Activated naive CD8-positive, alpha-beta T cell treated with anti-CD3 and anti-CD28 coated beads for 36 hours (primary cell): ENCODE measurements around the gene MTCH1. TPM values are rescaled to one million over a fixed set of nuclear protein-coding genes. Genes with fewer than 3 reads are reported as not detected.

Experiments used
- DNase-seq: peaks from one replicate; pipeline ENCODE4 v3.0.0; 2021
- H3K27ac Mint-ChIP-seq: one replicate; pipeline ENCODE4 v1.8.0; 2022; ENCODE audit warnings: mild to moderate bottlenecking, moderate library complexity, mixed read lengths
- H3K27me3 Mint-ChIP-seq: one replicate; pipeline ENCODE4 v1.8.0; 2022; ENCODE audit warnings: mild to moderate bottlenecking, mixed read lengths
- H3K36me3 Mint-ChIP-seq: one replicate; pipeline ENCODE4 v1.8.0; 2021; ENCODE audit warnings: mild to moderate bottlenecking, mixed read lengths
- H3K4me1 Mint-ChIP-seq: one replicate; pipeline ENCODE4 v1.8.0; 2021; ENCODE audit warnings: mixed read lengths
- H3K4me3 Mint-ChIP-seq: one replicate; pipeline ENCODE4 v1.8.0; 2022; ENCODE audit warnings: mild to moderate bottlenecking, moderate library complexity, mixed read lengths
- H3K9me3 Mint-ChIP-seq: one replicate; pipeline ENCODE4 v1.8.0; 2022; ENCODE audit warnings: mixed read lengths
- total RNA-seq, 2 experiments: library from RNA; stranded (reverse); gene quantifications; one replicate each; pipeline ENCODE4 v1.2.3, GENCODE V29; 2021

Gene MTCH1, protein sequence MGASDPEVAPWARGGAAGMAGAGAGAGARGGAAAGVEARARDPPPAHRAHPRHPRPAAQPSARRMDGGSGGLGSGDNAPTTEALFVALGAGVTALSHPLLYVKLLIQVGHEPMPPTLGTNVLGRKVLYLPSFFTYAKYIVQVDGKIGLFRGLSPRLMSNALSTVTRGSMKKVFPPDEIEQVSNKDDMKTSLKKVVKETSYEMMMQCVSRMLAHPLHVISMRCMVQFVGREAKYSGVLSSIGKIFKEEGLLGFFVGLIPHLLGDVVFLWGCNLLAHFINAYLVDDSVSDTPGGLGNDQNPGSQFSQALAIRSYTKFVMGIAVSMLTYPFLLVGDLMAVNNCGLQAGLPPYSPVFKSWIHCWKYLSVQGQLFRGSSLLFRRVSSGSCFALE
- 100 to 1,000 TPM; 102 to 103 TPM for total RNA-seq

DNA sequence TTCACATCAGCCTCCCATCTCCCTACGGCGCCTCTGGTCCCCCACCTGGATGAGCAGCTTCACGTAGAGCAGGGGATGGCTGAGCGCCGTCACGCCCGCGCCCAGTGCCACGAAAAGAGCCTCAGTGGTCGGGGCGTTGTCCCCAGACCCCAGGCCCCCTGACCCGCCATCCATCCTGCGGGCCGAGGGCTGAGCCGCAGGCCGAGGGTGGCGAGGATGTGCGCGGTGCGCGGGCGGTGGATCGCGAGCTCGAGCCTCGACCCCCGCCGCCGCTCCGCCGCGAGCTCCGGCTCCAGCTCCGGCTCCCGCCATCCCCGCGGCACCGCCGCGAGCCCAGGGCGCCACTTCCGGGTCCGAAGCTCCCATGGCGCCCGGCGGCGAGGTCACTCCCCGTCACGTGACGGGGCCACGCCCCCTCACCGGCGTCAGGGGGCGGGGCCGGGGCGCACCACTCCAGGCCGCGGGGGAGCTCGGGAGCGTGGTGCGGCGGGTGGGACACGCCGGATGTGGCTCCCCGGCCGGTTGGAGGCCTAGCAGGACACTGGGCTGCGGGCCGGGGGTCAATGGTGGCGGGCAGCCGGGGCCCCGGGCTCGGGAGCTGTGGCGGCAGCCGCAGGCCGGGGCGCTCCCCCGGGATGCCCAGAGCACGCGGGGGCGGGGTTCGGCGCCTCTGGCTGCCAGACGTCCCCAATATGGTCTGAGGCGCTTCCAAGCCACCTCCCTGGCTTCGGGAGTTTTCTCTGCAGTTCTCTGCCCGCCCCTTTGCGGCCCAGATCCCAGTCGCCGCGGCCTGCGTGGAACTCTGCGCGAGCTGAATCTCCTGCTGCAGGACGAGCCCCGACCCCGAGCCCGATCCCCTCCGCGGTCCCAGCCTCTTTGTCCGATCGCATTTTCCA lies at the start of gene MTCH1:
TSS of gene MTCH1 (minus strand) at position 389 of the 896 bp plus-strand sequence. CDS start at position 366, 23 bp downstream.
- Mint-ChIP-seq H3K27me3 (no peaks in the 10 kb centered on the region), H3K4me3 (peak within 1 kb of the TSS; percentile 97)

DNA sequence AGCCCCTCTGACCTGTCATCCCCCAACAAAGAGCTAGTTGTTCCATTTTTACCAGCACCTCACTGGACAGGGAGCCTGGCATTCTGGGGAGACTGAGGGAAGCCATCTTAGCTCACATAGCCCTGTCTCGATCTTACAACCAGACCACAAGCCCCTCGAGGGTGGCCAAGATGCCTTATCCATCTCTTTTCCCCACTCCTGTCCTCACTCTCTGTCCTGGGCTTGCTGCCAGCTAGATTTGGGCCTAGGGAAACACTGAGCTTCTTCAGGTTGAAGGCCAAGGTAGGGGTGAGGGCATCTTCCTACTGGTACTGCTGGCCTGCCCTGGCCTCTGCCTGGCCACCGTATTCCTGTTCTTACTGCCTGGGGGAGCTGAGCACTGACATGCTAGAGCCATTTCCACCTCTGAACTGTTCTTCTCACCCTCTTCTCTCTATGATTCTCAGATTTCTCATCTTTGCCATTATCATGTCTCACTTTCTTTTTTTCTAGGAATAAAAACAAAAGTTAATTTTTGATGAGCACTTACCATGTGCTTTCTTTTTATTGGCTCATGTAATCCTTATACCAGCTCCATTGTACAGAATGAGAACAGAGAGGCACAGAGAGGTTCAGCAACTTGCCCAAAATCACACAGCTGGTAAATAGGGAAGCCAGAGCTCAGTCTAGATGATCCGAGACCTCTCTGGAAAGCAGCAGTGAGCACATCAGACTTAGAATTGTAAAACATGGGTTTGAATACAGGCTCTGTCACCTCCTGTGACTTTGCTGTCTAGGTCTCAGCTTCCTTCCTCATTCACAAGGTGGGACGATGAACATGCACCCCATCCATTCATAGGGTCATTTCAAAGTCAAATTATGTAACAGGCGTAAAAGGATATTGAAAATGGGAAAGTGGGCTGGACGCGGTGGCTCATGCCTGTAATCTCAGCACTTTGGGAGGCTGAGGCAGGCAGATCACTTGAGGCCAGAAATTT lies 48.1 kb upstream of the MTCH1 start:
- Mint-ChIP-seq H3K36me3 (peaks cover 12% of the 10 kb centered on the region), H3K4me1 (peaks cover 40% of the 10 kb centered on the region), H3K9me3 (peaks cover 4% of the 10 kb centered on the region), H3K4me3 (peak overlapping the region; percentile 11), H3K27ac (peak overlapping the region; percentile 89), H3K27me3 (no peaks in the 10 kb centered on the region)
- no peak for DNase-seq

More for the DNA sequence above, at the start of gene MTCH1:
- peak; percentile 92 for DNase-seq
- Mint-ChIP-seq H3K36me3 (peaks cover 5% of the 10 kb centered on the region), H3K4me1 (peaks cover 15% of the 10 kb centered on the region), H3K9me3 (no peaks in the 10 kb centered on the region), H3K27ac (peak within 1 kb of the TSS; percentile 97)

DNA sequence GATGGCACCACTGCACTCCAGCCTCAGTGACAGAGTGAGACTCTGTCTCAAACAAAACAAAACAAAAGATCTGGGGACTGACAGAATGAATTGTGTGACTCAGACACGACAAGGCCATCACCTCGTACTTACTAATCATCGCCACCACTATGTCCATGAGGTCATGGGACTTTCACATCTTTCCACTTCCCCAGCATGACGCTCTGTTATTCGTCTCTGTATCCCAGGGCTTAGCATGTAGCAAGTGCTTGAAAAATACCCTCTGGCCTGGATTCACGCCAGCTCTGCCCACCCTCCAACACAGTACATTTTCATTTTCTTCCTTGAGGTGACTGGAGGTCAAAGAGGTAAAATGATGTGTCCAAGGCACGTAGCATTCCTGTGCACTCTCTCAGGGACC lies 47.3 kb upstream of the MTCH1 start:
- peaks cover 12% of the 10 kb centered on the region for H3K36me3 Mint-ChIP-seq
- peaks cover 4% of the 10 kb centered on the region for H3K9me3 Mint-ChIP-seq
- peaks cover 37% of the 10 kb centered on the region for H3K4me1 Mint-ChIP-seq
- DNase-seq: peak; percentile 73
- H3K27me3 Mint-ChIP-seq: no peaks in the 10 kb centered on the region
- no peak overlapping the region for H3K4me3 Mint-ChIP-seq
- H3K27ac Mint-ChIP-seq: peak overlapping the region; percentile 89

DNA sequence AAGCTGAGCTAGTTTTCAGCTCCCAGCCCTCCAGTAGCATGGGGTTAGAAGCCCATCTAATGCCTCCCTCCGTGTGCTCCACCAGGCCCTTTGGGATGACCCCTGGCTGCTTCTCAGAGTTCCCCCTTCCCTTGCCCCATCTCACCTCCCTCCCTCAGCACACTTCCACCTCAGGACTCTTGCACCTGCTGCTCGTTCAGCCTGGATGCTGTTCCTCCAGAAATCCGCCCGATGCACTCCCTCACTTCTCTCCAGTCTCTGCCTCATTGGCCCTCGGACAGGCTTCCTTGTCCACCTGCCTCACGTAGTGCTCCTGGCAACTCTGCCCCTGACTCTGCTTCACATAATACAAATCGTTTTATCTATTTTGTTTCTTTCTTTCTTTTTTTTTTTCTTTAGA lies 46.2 kb upstream of the MTCH1 start:
- no peak for DNase-seq
- H3K4me1 Mint-ChIP-seq: peaks cover 39% of the 10 kb centered on the region
- no peaks in the 10 kb centered on the region for H3K27me3 Mint-ChIP-seq
- peaks cover 4% of the 10 kb centered on the region for H3K9me3 Mint-ChIP-seq
- H3K27ac Mint-ChIP-seq: peak overlapping the region; percentile 89
- peaks cover 12% of the 10 kb centered on the region for H3K36me3 Mint-ChIP-seq
- peak overlapping the region; percentile 5 for H3K4me3 Mint-ChIP-seq

DNA sequence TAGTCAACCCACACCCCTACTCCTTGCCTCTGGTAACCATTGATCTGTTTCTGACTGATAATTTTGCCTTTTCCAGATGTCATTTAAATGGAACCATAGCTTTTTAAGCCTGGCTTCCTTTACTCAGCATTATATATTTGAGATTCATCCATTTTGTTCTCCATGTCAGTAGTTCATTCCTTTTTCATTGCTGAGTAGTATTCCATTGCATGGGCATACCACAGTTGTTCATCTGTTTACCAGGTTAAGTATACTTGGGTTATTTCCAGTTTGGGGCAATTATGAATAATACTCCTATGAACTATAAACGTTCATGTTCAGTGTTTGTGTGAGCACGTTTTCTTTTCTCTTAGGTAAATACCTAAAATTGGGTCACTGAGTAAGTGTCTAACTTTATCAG lies 44.6 kb upstream of the MTCH1 start:
- no peak for DNase-seq
- Mint-ChIP-seq H3K4me1 (peaks cover 45% of the 10 kb centered on the region), H3K36me3 (peaks cover 12% of the 10 kb centered on the region), H3K27ac (peak overlapping the region; percentile 9), H3K9me3 (peaks cover 4% of the 10 kb centered on the region), H3K4me3 (no peak overlapping the region), H3K27me3 (no peaks in the 10 kb centered on the region)

DNA sequence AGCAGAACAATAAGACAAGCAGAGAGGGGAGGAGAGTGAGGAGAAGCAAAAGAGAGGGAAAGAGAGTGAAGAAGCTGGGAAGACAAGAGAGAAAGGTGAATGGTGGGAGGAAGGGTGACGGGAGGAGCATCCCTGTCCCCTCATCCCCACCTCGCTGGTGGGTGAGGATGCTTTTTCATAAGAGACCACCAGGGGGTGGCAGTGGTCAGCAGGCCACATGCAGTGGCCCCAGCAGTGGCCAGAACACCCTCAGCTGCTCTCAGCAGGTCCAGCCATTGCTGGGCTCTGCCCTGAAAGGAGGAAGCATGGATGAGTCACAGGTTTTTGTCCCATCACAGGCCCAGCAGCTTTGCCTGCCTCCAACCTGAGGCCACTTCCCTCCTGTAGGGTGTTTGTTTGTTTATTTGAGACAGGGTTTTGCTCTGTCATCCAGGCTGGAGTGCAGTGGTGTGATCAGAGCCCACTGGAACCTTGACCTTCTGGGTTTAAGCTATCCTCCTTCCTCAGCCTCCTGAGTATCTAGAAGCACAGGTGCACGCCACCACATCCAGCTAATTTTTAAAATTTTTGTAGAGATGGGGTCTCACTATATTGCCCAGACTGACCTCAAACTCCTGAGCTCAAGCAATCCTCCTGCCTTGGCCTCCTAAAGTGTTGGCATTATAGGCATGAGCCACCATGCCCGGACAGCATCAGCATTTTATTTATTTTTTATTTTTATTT lies 43.4 kb upstream of the MTCH1 start:
- peak overlapping the region; percentile 43 for H3K27ac Mint-ChIP-seq
- DNase-seq: peak; percentile 52
- peaks cover 4% of the 10 kb centered on the region for H3K9me3 Mint-ChIP-seq
- no peaks in the 10 kb centered on the region for H3K27me3 Mint-ChIP-seq
- H3K4me3 Mint-ChIP-seq: no peak overlapping the region
- peaks cover 11% of the 10 kb centered on the region for H3K36me3 Mint-ChIP-seq
- peaks cover 47% of the 10 kb centered on the region for H3K4me1 Mint-ChIP-seq

DNA sequence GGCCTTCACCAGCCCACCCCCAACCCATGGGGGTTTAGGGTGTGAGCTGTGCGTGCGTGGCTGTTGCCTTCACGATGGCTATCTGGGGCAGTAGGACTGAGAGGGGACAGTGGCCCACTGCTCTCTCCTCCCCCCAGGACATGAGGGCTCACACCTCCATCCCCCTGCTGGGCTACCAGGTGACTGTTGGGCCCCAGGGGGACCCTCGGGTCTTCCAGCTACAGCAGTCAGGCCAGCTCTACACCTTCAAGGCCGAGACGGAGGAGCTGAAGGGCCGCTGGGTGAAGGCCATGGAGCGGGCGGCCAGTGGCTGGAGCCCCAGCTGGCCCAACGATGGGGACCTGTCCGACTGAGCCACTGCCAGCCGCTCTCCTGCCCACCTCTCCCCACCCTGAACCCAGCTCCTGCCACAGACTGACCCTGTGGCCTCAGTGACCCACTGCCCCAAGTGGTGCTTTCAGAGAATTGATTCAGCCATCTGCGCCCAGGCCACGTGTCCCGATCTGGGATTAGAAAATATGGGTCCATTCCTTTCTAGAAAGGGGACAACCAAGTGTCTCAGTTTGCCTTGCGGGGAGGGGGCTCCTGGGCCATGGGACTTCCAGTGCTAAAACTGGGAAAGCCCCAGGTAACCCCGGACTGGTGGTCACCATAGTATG lies 41.9 kb upstream of the MTCH1 start:
- Mint-ChIP-seq H3K27ac (no peak overlapping the region), H3K9me3 (peaks cover 4% of the 10 kb centered on the region), H3K4me1 (peaks cover 43% of the 10 kb centered on the region), H3K4me3 (no peak overlapping the region), H3K36me3 (peaks cover 11% of the 10 kb centered on the region), H3K27me3 (no peaks in the 10 kb centered on the region)
- no peak for DNase-seq

DNA sequence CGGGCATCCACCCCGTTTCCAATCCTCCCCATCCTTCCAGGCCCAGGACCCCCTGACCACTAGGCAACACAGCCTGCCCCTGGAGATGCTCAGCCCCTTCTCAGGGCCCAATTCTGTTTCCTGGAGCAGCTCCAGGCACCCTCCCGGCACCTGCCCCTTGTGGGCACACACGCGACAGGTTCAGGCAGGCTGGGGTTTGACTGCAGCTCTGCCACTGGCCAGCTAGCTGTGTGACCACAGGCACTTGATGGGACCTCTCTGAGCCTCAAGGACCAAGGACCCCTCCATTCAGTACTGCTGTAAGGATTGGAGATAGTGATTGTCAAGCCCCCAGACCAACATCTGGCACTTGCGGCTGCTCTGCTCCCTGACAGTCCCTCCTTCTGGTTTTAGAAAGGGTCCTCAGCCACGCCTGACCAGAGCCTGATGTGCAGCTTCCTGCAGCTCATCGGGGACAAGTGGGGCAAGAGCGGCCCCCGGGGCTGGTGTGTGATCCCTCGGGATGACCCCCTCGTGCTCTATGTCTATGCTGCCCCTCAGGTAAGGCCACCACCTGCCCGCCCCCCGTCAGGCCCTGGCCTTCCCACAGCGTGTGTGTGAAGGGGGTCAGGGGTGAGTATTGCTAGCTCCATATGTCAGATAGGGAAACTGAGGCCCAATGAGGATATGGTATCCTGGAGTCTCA lies 41.2 kb upstream of the MTCH1 start:
- H3K4me1 Mint-ChIP-seq: peaks cover 44% of the 10 kb centered on the region

DNA sequence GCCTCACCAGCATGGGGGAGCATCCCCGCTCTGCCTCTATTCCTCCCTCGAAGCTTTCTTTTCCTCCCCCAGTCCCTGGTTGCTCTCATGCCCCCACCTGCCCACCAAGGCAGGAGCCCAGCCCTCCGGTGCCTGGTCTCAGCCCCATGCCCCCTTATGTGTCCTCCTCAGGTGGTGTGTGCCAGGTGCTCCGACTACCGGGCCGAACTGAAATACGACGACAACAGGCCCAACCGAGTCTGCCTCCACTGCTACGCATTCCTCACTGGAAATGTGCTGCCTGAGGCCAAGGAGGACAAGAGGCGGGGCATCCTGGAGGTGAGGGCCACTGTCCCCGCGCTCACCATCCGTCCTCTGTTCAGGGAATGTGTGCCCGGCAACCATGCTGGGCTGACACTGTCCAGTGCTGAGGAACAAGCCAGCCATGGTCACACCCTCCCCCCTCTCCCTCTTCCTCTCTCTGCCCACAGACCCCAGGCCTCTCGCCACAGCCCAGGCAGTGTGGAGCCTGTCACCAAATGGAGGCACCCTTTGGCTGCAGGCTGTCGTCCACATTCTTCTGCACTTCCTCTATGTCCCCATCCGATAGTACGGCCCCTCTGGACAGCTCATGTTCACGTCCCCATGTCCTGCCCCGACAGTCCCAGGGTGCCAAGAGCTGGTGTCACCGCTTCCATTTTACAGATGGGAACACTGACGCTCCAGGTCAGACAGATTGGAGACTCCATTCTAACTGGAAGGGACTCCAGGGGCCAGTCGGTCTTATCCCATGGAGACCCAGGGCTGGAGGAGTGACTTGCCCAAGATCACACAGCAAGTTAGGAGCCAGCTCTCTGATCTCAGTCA lies 39.8 kb upstream of the MTCH1 start:
- no peak for DNase-seq
- Mint-ChIP-seq H3K4me1 (peaks cover 51% of the 10 kb centered on the region), H3K36me3 (peaks cover 6% of the 10 kb centered on the region), H3K9me3 (peaks cover 4% of the 10 kb centered on the region), H3K27ac (peak overlapping the region; percentile 6), H3K4me3 (no peak overlapping the region), H3K27me3 (no peaks in the 10 kb centered on the region)

More for the DNA sequence above, 41.2 kb upstream of the MTCH1 start:
- Mint-ChIP-seq H3K36me3 (peaks cover 9% of the 10 kb centered on the region), H3K27me3 (no peaks in the 10 kb centered on the region), H3K27ac (no peak overlapping the region), H3K4me3 (no peak overlapping the region), H3K9me3 (peaks cover 4% of the 10 kb centered on the region)
- DNase-seq: no peak

DNA sequence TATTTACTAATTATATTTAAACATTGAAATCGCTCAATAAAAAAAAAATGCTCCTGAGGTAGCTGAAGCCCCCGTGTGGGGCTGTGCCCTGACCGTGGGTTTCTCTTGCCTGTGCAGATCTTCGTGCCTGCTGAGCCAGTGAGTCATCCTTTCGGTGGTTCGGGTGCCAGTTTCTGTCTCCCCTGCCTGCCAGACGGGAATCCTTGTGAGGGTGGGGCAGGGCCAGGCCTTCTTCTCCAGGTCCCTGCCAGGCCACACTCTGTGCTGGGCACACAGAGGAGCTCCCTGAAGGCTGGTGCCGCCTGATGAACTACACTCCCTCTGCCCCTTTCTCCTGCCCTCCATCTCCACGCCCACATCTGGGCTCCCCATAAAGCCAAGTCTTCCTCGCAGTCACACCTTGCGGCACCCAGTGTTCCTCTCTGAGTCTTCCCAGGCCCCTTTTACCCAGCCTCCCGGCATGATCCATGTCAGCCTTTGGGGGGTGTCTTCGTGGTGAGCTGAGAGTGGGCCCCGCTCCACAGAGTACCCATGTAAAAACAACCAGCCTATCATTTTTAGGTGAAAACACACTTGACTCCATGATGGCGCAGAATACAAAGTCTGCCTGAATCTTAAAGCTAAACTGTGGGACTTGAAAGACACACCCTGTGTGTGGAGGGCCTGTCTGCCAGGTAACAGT lies 38.8 kb upstream of the MTCH1 start:
- Mint-ChIP-seq H3K27ac (peak overlapping the region; percentile 77), H3K4me1 (peaks cover 51% of the 10 kb centered on the region), H3K9me3 (no peaks in the 10 kb centered on the region), H3K36me3 (peaks cover 1% of the 10 kb centered on the region), H3K27me3 (no peaks in the 10 kb centered on the region), H3K4me3 (no peak overlapping the region)
- DNase-seq: peak; percentile 62

DNA sequence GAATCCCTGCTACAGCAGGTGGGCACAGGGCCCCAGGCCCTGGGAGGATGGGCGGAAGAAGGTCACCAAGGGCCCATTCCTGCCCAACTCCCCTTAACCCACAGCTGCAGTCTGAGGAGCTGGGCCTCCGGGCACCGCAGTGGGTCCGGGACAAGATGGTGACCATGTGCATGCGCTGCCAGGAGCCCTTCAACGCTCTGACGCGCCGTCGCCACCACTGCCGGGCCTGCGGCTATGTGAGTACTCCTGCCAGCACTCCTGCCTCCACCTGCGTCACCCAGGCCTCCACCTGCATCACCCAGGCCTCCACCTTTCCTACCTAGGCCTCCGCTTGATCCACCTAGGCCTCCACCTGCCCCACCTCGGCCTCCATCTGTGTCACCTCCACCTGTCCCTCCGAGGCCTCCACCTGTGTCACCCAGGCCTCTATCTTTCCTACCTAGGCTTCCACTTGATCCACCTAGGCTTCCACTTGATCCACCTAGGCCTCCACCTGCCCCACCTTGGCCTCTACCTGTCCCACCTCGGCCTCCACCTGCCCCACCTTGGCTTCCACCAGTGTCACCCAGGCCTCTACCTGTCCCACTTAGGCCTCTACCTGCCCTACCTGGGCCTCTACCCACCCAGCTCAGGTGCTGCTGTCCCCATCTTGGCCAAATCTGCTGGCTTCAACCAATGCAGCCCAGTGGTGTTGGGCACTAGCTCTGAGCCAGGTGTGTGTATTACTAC lies 36.3 kb upstream of the MTCH1 start:
- H3K4me1 Mint-ChIP-seq: peaks cover 54% of the 10 kb centered on the region
- H3K27me3 Mint-ChIP-seq: no peaks in the 10 kb centered on the region
- H3K36me3 Mint-ChIP-seq: no peaks in the 10 kb centered on the region
- H3K4me3 Mint-ChIP-seq: no peak overlapping the region
- H3K27ac Mint-ChIP-seq: peak overlapping the region; percentile 70
- H3K9me3 Mint-ChIP-seq: no peaks in the 10 kb centered on the region
- no peak for DNase-seq
